ENCODE data around the gene SLC15A4.

SLC15A4 gene

DNA sequence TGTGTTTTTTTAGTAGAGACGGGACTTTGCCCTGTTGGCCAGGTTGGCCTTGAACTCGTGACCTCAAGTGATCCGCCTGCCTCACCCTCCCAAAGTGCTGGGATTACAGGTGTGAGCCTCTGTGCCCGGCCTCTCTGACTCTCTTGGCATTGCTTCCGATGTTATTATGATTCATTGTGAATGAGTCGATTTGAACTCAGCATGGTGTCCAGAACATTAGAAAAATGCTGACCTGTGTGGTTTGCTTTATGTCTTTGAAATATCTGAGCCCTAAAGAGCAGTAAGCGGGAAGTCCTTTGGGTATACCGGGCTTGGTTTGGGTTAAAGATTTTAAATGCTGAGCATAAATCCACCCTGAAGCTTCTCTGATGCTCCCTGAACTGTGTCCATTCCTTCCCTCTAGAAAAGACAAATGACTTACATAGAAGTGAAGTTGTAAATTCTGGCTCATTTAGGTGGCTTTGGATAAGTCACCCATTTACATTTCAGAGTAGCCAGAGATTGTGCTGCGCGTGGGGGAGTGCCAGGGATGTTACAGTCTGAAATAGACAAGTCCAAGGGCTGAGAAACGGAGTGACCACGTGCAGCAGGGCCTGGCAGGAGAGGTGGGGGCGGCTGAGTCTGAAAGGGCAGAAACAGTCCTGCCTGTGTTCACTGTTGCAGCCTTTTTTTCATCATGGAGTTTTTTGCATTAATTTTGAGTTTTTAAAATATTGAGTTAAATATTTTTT, 39.6 kb downstream of the SLC15A4 start:
- TF ChIP-seq SPI1 (IDR thresholded peaks at IDR 0.05; ENCODE audit: borderline replicate concordance, low read depth) (no peak), POLR2AphosphoS5 (IDR thresholded peaks at IDR 0.05; ENCODE audit: low read depth) (no peak), GABPA (IDR thresholded peaks at IDR 0.05; ENCODE audit: low read depth) (no peak)
- TF ChIP-seq, protein P1, sequence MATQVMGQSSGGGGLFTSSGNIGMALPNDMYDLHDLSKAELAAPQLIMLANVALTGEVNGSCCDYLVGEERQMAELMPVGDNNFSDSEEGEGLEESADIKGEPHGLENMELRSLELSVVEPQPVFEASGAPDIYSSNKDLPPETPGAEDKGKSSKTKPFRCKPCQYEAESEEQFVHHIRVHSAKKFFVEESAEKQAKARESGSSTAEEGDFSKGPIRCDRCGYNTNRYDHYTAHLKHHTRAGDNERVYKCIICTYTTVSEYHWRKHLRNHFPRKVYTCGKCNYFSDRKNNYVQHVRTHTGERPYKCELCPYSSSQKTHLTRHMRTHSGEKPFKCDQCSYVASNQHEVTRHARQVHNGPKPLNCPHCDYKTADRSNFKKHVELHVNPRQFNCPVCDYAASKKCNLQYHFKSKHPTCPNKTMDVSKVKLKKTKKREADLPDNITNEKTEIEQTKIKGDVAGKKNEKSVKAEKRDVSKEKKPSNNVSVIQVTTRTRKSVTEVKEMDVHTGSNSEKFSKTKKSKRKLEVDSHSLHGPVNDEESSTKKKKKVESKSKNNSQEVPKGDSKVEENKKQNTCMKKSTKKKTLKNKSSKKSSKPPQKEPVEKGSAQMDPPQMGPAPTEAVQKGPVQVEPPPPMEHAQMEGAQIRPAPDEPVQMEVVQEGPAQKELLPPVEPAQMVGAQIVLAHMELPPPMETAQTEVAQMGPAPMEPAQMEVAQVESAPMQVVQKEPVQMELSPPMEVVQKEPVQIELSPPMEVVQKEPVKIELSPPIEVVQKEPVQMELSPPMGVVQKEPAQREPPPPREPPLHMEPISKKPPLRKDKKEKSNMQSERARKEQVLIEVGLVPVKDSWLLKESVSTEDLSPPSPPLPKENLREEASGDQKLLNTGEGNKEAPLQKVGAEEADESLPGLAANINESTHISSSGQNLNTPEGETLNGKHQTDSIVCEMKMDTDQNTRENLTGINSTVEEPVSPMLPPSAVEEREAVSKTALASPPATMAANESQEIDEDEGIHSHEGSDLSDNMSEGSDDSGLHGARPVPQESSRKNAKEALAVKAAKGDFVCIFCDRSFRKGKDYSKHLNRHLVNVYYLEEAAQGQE (IDR thresholded peaks at IDR 0.05; ENCODE audit: insufficient replicate concordance, low read depth): no peak
- TF ChIP-seq, protein P2, sequence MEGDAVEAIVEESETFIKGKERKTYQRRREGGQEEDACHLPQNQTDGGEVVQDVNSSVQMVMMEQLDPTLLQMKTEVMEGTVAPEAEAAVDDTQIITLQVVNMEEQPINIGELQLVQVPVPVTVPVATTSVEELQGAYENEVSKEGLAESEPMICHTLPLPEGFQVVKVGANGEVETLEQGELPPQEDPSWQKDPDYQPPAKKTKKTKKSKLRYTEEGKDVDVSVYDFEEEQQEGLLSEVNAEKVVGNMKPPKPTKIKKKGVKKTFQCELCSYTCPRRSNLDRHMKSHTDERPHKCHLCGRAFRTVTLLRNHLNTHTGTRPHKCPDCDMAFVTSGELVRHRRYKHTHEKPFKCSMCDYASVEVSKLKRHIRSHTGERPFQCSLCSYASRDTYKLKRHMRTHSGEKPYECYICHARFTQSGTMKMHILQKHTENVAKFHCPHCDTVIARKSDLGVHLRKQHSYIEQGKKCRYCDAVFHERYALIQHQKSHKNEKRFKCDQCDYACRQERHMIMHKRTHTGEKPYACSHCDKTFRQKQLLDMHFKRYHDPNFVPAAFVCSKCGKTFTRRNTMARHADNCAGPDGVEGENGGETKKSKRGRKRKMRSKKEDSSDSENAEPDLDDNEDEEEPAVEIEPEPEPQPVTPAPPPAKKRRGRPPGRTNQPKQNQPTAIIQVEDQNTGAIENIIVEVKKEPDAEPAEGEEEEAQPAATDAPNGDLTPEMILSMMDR (IDR thresholded peaks at IDR 0.05; ENCODE audit: insufficient read depth, low read length): no peak
- Histone ChIP-seq H3K27ac (replicated peaks) (no peak overlapping the region), H3K4me3 (replicated peaks; ENCODE audit: insufficient read depth, low read length) (no peak overlapping the region), H3K27me3 (ENCODE audit: insufficient read depth, poor library complexity, severe bottlenecking) (no peaks in the 10 kb centered on the region)
- DNase-seq (ENCODE audit: low read depth in 1 of 2, low spot score in 1 of 2): no peak

DNA sequence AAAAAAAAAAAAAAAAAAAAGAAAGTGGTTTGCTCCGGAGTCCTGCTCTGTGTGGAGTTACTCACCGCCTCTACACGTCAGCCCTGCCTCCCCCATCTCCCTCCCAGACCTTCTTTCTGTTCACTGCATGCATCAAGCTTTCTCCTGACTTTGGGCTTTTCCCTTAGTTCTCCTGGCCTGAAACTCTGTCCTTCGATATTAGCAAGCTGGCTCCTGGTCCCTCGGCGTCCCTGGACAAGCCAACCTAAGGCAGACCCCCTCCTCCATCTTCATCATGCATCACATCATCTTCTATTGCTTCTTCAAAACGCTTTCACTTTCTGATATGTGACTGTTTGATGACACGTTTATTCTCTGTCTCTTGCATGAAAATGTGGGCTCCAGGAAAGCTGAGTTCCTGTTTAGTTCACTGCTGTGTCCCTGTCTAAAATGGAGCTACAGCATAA, 40.6 kb downstream of the SLC15A4 start:
- DNase-seq (ENCODE audit: low read depth in 1 of 2, low spot score in 1 of 2): no peak

DNA sequence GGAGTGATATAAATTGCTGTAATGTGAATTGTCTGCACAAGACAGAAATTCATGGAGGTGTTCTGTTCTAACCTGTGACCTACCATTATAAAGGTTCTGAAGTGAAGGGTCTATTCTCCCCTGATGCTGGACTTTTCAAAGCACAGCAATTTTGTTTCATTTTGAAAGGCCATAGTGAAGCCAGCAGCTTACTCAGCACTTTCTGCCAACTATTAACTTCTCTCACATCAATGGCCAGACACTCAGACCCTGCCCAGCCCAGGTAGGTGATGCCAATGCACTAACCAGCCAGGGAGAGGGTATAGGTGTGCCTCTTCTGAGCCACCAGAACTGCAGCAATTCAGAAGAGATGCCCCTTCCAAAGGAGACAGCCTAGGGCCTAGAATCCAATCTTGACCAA, 43.9 kb downstream of the SLC15A4 start:
- Histone ChIP-seq H3K4me3 (replicated peaks; ENCODE audit: insufficient read depth, low read length) (no peak overlapping the region), H3K27ac (replicated peaks) (no peak overlapping the region), H3K27me3 (ENCODE audit: insufficient read depth, poor library complexity, severe bottlenecking) (no peaks in the 10 kb centered on the region)
- TF ChIP-seq GABPA (IDR thresholded peaks at IDR 0.05; ENCODE audit: low read depth) (no peak), SPI1 (IDR thresholded peaks at IDR 0.05; ENCODE audit: borderline replicate concordance, low read depth) (no peak), POLR2AphosphoS5 (IDR thresholded peaks at IDR 0.05; ENCODE audit: low read depth) (no peak)
- TF ChIP-seq, protein P2 (IDR thresholded peaks at IDR 0.05; ENCODE audit: insufficient read depth, low read length): no peak
- TF ChIP-seq, protein P1 (IDR thresholded peaks at IDR 0.05; ENCODE audit: insufficient replicate concordance, low read depth): no peak
- DNase-seq (ENCODE audit: low read depth in 1 of 2, low spot score in 1 of 2): no peak

More for the DNA sequence above, 40.6 kb downstream of the SLC15A4 start:
- no peak overlapping the region for H3K4me3 ChIP-seq (replicated peaks; ENCODE audit: insufficient read depth, low read length)
- no peak overlapping the region for H3K27ac ChIP-seq (replicated peaks)
- TF ChIP-seq POLR2AphosphoS5 (IDR thresholded peaks at IDR 0.05; ENCODE audit: low read depth) (no peak), SPI1 (IDR thresholded peaks at IDR 0.05; ENCODE audit: borderline replicate concordance, low read depth) (0 out of 2 replicates have a peak, but pooled peaks have one; percentile 7), GABPA (IDR thresholded peaks at IDR 0.05; ENCODE audit: low read depth) (no peak)
- TF ChIP-seq, protein P1 (IDR thresholded peaks at IDR 0.05; ENCODE audit: insufficient replicate concordance, low read depth): no peak
- TF ChIP-seq, protein P2 (IDR thresholded peaks at IDR 0.05; ENCODE audit: insufficient read depth, low read length): no peak
- no peaks in the 10 kb centered on the region for H3K27me3 ChIP-seq (ENCODE audit: insufficient read depth, poor library complexity, severe bottlenecking)
